Rectal smooth muscle tissue (tissue), 1 donor: ENCODE results near the gene ARL2BP.
A peak's percentile ranks its signal among the peaks of the same experiment; 100 is the strongest.
"Not testable (repeated sequence)": the region's sequence is repeated elsewhere in the genome, so short reads cannot be mapped to it uniquely, and the experiment has no call there.

Experiments used
- H3K27ac ChIP-seq: one replicate; pipeline ENCODE4 v1.7.0; 2013; ENCODE audit warnings: low read depth, low read length, inconsistent platforms
- H3K27me3 ChIP-seq: one replicate; pipeline ENCODE4 v1.7.0; 2013; ENCODE audit warnings: low read length; ENCODE audit not compliant: control insufficient read depth, insufficient read depth
- H3K36me3 ChIP-seq: one replicate; pipeline ENCODE4 v1.7.0; 2013; ENCODE audit warnings: low read length; ENCODE audit not compliant: control insufficient read depth, insufficient read depth
- H3K4me1 ChIP-seq: one replicate; pipeline ENCODE4 v1.7.0; 2013; ENCODE audit warnings: low read length; ENCODE audit not compliant: control insufficient read depth, insufficient read depth
- H3K4me3 ChIP-seq: one replicate; pipeline ENCODE4 v1.7.0; 2013; ENCODE audit warnings: low read length
- H3K9ac ChIP-seq: one replicate; pipeline ENCODE4 v1.7.0; 2013; ENCODE audit warnings: low read length

Gene ARL2BP

GRCh38 chr16:57244767-57245471 lies at the start of gene ARL2BP:
ARL2BP (plus strand) TSS chr16:57245259; CDS start chr16:57245368, 109 bp downstream.
- Histone ChIP-seq H3K27ac (peak within 1 kb of the TSS; percentile 87), H3K4me3 (peak within 1 kb of the TSS; percentile 73), H3K9ac (peak within 1 kb of the TSS; percentile 63)

GRCh38 chr16:57196286-57196685 lies 48.8 kb upstream of the ARL2BP start:
- Histone ChIP-seq H3K27ac (peak overlapping the region; percentile 32), H3K4me3 (no peak overlapping the region), H3K36me3 (no peaks in the 10 kb centered on the region), H3K27me3 (no peaks in the 10 kb centered on the region), H3K9ac (no peak overlapping the region), H3K4me1 (peaks cover 25% of the 10 kb centered on the region)

More at GRCh38 chr16:57244767-57245471, at the start of gene ARL2BP:
- peaks cover 4% of the 10 kb centered on the region for H3K4me1 ChIP-seq
- peaks cover 8% of the 10 kb centered on the region for H3K36me3 ChIP-seq
- H3K27me3 ChIP-seq, result no peaks in the 10 kb centered on the region

GRCh38 chr16:57196753-57197152 lies 48.3 kb upstream of the ARL2BP start:
- no peaks in the 10 kb centered on the region for H3K36me3 ChIP-seq
- H3K27ac ChIP-seq, result peak overlapping the region; percentile 14
- no peak overlapping the region for H3K4me3 ChIP-seq
- H3K27me3 ChIP-seq, result no peaks in the 10 kb centered on the region
- peaks cover 23% of the 10 kb centered on the region for H3K4me1 ChIP-seq
- no peak overlapping the region for H3K9ac ChIP-seq

GRCh38 chr16:57200321-57200720 lies 44.7 kb upstream of the ARL2BP start:
- not testable (repeated sequence) for H3K27ac ChIP-seq, H3K4me3 ChIP-seq, H3K36me3 ChIP-seq, H3K9ac ChIP-seq, H3K27me3 ChIP-seq
- peaks cover 12% of the 10 kb centered on the region for H3K4me1 ChIP-seq

GRCh38 chr16:57200926-57201325 lies 44.1 kb upstream of the ARL2BP start:
- not testable (repeated sequence) for H3K27me3 ChIP-seq

GRCh38 chr16:57202095-57202886 lies 42.8 kb upstream of the ARL2BP start:
- Histone ChIP-seq H3K4me3 (no peak overlapping the region), H3K27me3 (no peaks in the 10 kb centered on the region), H3K9ac (no peak overlapping the region), H3K36me3 (peaks cover 12% of the 10 kb centered on the region), H3K27ac (no peak overlapping the region), H3K4me1 (no peaks in the 10 kb centered on the region)

More at GRCh38 chr16:57200926-57201325, 44.1 kb upstream of the ARL2BP start:
- not testable (repeated sequence) for H3K27ac ChIP-seq, H3K9ac ChIP-seq, H3K4me3 ChIP-seq
- Histone ChIP-seq H3K4me1 (peaks cover 12% of the 10 kb centered on the region), H3K36me3 (peaks cover 12% of the 10 kb centered on the region)

- Histone ChIP-seq H3K4me3 (no peak overlapping the region), H3K9ac (no peak overlapping the region), H3K36me3 (peaks cover 16% of the 10 kb centered on the region), H3K27me3 (no peaks in the 10 kb centered on the region), H3K4me1 (no peaks in the 10 kb centered on the region), H3K27ac (no peak overlapping the region)
Measured at GRCh38 chr16:57203451-57203850, 41.6 kb upstream of the ARL2BP start.

GRCh38 chr16:57204675-57205074 lies 40.4 kb upstream of the ARL2BP start:
- Histone ChIP-seq H3K4me3 (no peak overlapping the region), H3K27me3 (no peaks in the 10 kb centered on the region), H3K9ac (no peak overlapping the region), H3K36me3 (peaks cover 16% of the 10 kb centered on the region), H3K27ac (no peak overlapping the region), H3K4me1 (no peaks in the 10 kb centered on the region)

GRCh38 chr16:57208926-57209325 lies 36.1 kb upstream of the ARL2BP start:
- H3K36me3 ChIP-seq, result peaks cover 20% of the 10 kb centered on the region
- no peak overlapping the region for H3K4me3 ChIP-seq
- no peaks in the 10 kb centered on the region for H3K4me1 ChIP-seq
- H3K27me3 ChIP-seq, result no peaks in the 10 kb centered on the region
- no peak overlapping the region for H3K27ac ChIP-seq
- H3K9ac ChIP-seq, result no peak overlapping the region

- no peak overlapping the region for H3K4me3 ChIP-seq
- H3K27ac ChIP-seq, result no peak overlapping the region
- H3K9ac ChIP-seq, result no peak overlapping the region
- peaks cover 16% of the 10 kb centered on the region for H3K36me3 ChIP-seq
- H3K27me3 ChIP-seq, result no peaks in the 10 kb centered on the region
- H3K4me1 ChIP-seq, result no peaks in the 10 kb centered on the region
Measured at GRCh38 chr16:57209780-57210179, 35.3 kb upstream of the ARL2BP start.

GRCh38 chr16:57213462-57213861 lies 31.6 kb upstream of the ARL2BP start:
- H3K9ac ChIP-seq, result no peak overlapping the region
- H3K27ac ChIP-seq, result no peak overlapping the region
- H3K4me3 ChIP-seq, result no peak overlapping the region
- no peaks in the 10 kb centered on the region for H3K27me3 ChIP-seq
- no peaks in the 10 kb centered on the region for H3K4me1 ChIP-seq
- H3K36me3 ChIP-seq, result peaks cover 25% of the 10 kb centered on the region

- H3K27me3 ChIP-seq, result no peaks in the 10 kb centered on the region
- H3K4me3 ChIP-seq, result no peak overlapping the region
- no peak overlapping the region for H3K27ac ChIP-seq
- H3K9ac ChIP-seq, result no peak overlapping the region
- H3K36me3 ChIP-seq, result peaks cover 34% of the 10 kb centered on the region
- H3K4me1 ChIP-seq, result no peaks in the 10 kb centered on the region
Measured at GRCh38 chr16:57216968-57217367, 28.1 kb upstream of the ARL2BP start.
